KMS-11 (cell line): ENCODE measurements around the gene SLCO4A1.

Experiments
- H2AFZ ChIP-seq: fragments of 200-600 bp; sonication (generic); 2 replicates; pipeline ENCODE4 v1.6.1; 2016; ENCODE audit warnings: antibody characterized with exemption, mixed run types, low read depth
- H3K27ac ChIP-seq: fragments of 200-600 bp; sonication (generic); 2 replicates; pipeline ENCODE4 v1.6.1; 2016; ENCODE audit warnings: mild to moderate bottlenecking, mixed run types
- H3K27me3 ChIP-seq: fragments of 200-600 bp; sonication (generic); 2 replicates; pipeline ENCODE4 v1.6.1; 2017; ENCODE audit warnings: mild to moderate bottlenecking, low read depth, mixed run types, moderate library complexity; ENCODE audit not compliant: insufficient read depth
- H3K36me3 ChIP-seq: fragments of 200-600 bp; sonication (generic); 2 replicates; pipeline ENCODE4 v1.6.1; 2017; ENCODE audit warnings: mild to moderate bottlenecking, mixed run types; ENCODE audit not compliant: insufficient read depth
- H3K4me1 ChIP-seq: fragments of 200-600 bp; sonication (generic); 2 replicates; pipeline ENCODE4 v1.6.1; 2016; ENCODE audit warnings: mild to moderate bottlenecking, low read depth, mixed run types; ENCODE audit not compliant: poor library complexity, severe bottlenecking
- H3K4me2 ChIP-seq: fragments of 200-600 bp; sonication (generic); 2 replicates; pipeline ENCODE4 v1.7.0; 2016; ENCODE audit warnings: mild to moderate bottlenecking, mixed run types
- H3K4me3 ChIP-seq: fragments of 200-600 bp; sonication (generic); IDR thresholded peaks from 2 replicates; pipeline ENCODE4 v1.6.1; 2017; ENCODE audit warnings: low read depth, low read length, mixed read lengths; ENCODE audit not compliant: insufficient read depth
- H3K79me2 ChIP-seq: fragments of 200-600 bp; sonication (generic); 2 replicates; pipeline ENCODE4 v1.6.1; 2016; ENCODE audit warnings: low read depth, mixed run types; ENCODE audit not compliant: insufficient read depth
- H3K9ac ChIP-seq: fragments of 200-600 bp; sonication (generic); 2 replicates; pipeline ENCODE4 v1.6.1; 2016; ENCODE audit warnings: mild to moderate bottlenecking, mixed run types
- H4K20me1 ChIP-seq: fragments of 200-600 bp; sonication (generic); 2 replicates; pipeline ENCODE4 v1.6.1; 2016; ENCODE audit warnings: mild to moderate bottlenecking, mixed run types; ENCODE audit not compliant: insufficient read depth
- TF ChIP-seq, protein P1 (sequence below): fragments of 200-600 bp; sonication (generic); conservative IDR thresholded peaks from 2 replicates; pipeline ENCODE4 v1.6.1; 2017; ENCODE audit warnings: low read depth, mild to moderate bottlenecking, antibody characterized with exemption, low read length, moderate library complexity, mixed read lengths

Gene SLCO4A1

DNA sequence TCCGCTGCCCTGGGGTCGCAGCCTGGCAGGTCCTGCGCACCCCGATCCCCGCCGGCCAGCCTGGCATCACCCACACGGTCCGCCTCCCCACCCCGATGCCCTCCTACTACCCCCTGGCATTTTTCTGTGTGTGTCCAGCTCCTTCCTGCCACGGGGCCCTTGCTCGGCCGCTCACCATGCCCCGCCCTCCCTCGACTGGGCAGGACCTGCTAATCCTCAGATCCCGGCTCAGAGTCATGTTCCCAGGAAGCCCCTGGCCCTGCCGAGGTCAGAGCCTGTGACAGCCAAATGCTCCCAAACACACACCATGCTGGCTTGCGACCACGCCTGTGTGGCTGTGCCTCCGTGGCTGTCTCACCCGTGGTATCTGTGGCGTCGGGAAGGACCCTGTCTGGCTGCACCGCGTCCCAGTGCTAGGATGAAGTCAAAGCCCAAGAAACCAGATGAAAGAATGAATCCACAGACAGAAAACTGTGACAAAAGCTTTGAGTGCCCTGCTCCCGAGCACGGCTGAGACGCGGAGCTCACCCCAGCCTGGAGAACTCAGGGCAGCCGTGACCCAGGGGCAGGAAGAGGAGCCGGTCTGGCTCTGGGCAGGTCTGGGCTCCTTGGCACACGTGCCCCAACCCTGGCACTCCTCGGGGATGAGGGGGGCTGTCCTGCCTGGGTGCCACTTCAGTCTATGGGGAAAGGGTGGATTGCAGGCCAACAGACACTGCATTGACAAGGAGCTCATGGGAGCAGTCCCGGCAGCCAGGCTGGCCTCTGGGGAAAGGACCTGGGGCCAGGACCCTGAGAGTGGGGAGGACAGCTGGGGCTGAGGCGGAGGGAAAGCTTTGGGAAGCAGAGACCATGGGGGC, 20.8 kb upstream of the SLCO4A1 start:
- Histone ChIP-seq H3K36me3 (no peaks in the 10 kb centered on the region), H3K27ac (no peak overlapping the region), H2AFZ (no peak overlapping the region), H3K4me2 (no peak overlapping the region), H3K9ac (no peak overlapping the region), H4K20me1 (no peaks in the 10 kb centered on the region), H3K4me3 (no peak overlapping the region), H3K27me3 (peaks cover 28% of the 10 kb centered on the region), H3K4me1 (peaks cover 7% of the 10 kb centered on the region), H3K79me2 (no peaks in the 10 kb centered on the region)
- TF ChIP-seq, protein P1, sequence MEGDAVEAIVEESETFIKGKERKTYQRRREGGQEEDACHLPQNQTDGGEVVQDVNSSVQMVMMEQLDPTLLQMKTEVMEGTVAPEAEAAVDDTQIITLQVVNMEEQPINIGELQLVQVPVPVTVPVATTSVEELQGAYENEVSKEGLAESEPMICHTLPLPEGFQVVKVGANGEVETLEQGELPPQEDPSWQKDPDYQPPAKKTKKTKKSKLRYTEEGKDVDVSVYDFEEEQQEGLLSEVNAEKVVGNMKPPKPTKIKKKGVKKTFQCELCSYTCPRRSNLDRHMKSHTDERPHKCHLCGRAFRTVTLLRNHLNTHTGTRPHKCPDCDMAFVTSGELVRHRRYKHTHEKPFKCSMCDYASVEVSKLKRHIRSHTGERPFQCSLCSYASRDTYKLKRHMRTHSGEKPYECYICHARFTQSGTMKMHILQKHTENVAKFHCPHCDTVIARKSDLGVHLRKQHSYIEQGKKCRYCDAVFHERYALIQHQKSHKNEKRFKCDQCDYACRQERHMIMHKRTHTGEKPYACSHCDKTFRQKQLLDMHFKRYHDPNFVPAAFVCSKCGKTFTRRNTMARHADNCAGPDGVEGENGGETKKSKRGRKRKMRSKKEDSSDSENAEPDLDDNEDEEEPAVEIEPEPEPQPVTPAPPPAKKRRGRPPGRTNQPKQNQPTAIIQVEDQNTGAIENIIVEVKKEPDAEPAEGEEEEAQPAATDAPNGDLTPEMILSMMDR, result no peak

DNA sequence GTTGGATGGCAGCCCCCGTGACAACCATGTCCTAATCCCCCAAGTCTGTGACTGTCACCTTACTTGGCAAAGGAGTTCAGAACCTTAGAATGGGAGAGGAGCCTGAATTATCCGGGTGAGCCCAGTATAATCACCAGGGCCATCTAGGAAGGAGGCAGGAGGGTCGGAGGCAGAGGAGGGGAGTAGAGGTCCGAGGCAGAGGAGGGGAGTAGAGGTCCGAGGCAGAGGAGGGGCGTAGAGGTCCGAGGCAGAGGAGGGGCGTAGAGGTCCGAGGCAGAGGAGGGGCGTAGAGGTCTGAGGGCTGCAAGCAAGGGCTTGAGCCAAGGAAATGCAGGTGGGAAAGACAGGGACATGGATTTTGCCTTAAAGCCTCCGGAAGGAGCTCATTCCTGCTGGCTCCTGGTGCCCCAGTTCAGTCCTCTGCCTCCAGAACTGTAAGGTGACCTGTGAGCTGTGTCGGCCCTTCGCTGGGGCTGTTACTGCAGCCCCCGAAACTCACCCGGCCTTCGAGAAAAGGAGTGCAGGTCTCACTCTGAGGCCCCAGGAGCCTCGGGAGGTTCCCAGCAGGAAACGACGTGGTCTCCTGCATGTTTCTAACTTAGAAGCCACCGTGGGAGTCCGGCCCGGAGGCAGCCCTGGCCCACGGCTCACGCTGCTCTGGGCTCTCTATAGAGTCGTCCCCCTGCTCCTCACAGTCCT, 20.0 kb upstream of the SLCO4A1 start:
- no peaks in the 10 kb centered on the region for H3K79me2 ChIP-seq
- H3K4me3 ChIP-seq, result no peak overlapping the region
- peaks cover 7% of the 10 kb centered on the region for H3K4me1 ChIP-seq
- H4K20me1 ChIP-seq, result no peaks in the 10 kb centered on the region
- TF ChIP-seq, protein P1, result no peak
- H3K27me3 ChIP-seq, result peaks cover 22% of the 10 kb centered on the region
- no peak overlapping the region for H2AFZ ChIP-seq
- no peak overlapping the region for H3K27ac ChIP-seq
- no peak overlapping the region for H3K4me2 ChIP-seq
- H3K9ac ChIP-seq, result no peak overlapping the region
- no peaks in the 10 kb centered on the region for H3K36me3 ChIP-seq

DNA sequence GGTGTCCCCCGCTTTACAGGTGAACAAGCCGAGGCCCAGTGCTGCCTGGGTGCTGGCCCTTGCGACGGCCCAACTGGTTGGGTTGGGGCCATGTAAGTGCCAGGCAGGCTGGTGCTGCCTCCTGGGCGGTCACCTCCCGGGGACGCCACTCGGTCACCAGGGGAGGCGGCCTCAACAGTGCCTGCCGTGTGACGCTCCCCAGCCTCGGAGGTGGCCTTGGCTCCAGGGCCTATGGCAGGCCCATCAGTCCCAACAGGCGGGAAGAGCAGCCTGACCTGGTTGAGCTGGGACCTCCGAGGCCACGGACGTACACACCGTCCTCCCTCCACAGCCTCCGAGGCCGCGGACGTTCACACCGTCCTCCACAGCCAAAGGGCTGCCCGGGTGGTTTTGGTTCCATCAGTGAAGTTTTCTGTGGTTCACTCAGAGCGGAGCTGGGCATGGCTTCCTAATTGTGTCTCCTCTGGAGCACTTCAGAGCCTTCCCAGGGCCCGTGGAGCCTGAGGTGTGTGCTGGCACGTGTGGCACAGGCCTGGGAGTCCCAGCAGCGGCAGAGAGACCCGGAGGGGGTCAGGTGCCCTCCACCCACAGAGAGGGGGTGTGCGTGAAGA, 19.3 kb upstream of the SLCO4A1 start:
- Histone ChIP-seq H3K4me1 (peaks cover 7% of the 10 kb centered on the region), H4K20me1 (no peaks in the 10 kb centered on the region), H3K4me3 (no peak overlapping the region), H3K4me2 (peak overlapping the region; percentile 81; the same call in 1 of the 2 replicates), H3K36me3 (no peaks in the 10 kb centered on the region), H2AFZ (peak overlapping the region; percentile 84; the same call in 1 of the 2 replicates), H3K27ac (no peak overlapping the region), H3K79me2 (no peaks in the 10 kb centered on the region), H3K27me3 (peaks cover 19% of the 10 kb centered on the region), H3K9ac (no peak overlapping the region)
- TF ChIP-seq, protein P1, result no peak

DNA sequence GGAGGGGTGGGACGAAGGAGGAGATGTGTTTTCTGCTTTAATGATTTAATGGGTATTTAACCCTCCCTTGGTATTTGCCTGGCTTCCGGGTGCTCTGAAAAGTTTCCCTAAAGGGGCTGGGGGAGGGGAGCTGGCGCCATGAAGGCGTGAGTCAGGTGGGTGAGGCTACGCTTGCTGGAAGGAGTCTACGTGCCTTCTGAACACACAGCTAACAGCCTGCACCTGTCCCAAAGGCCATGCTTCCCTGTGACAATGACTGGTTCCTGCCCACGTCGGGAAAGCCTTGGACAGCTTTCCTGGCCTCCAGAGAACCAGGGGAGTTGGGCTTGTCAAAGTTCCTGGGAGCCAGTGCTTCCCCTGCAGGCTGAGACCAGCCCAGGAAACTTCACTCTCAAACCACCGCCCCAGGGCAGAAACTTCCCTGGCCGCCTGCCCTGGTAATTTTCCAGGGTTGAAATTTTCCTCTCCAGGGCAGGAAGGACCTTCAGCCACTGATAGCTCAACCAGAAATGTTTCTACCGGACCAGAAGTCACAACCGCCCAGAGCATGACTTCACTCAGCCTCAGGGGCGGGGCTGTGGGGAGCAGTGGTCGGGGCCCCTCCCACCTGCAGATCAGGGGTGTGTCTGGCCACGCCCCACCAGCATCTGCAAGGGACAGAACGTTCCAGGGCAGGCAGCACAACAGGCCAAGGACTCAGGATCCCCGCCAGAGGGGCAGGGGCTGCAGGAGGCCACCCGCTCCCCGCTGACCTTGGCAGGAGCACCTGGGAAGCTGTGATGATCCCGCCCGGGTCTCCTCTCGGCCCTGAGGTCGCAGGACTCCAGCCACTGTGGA, 18.6 kb upstream of the SLCO4A1 start:
- H3K4me1 ChIP-seq, result peaks cover 7% of the 10 kb centered on the region
- no peak overlapping the region for H3K9ac ChIP-seq
- TF ChIP-seq, protein P1, result no peak
- no peak overlapping the region for H3K4me3 ChIP-seq
- H3K4me2 ChIP-seq, result peak overlapping the region; percentile 81
- H3K27ac ChIP-seq, result no peak overlapping the region
- H3K36me3 ChIP-seq, result no peaks in the 10 kb centered on the region
- H2AFZ ChIP-seq, result peak overlapping the region; percentile 84
- peaks cover 16% of the 10 kb centered on the region for H3K27me3 ChIP-seq
- H3K79me2 ChIP-seq, result no peaks in the 10 kb centered on the region
- H4K20me1 ChIP-seq, result no peaks in the 10 kb centered on the region
